HCEC 1CT (cell line): ENCODE results near the gene GADD45G.

ENCODE experiments used
- DNase-seq: peaks from one replicate; pipeline ENCODE4 v3.0.0-alpha.2; 2017

The GADD45G gene, protein sequence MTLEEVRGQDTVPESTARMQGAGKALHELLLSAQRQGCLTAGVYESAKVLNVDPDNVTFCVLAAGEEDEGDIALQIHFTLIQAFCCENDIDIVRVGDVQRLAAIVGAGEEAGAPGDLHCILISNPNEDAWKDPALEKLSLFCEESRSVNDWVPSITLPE

DNA sequence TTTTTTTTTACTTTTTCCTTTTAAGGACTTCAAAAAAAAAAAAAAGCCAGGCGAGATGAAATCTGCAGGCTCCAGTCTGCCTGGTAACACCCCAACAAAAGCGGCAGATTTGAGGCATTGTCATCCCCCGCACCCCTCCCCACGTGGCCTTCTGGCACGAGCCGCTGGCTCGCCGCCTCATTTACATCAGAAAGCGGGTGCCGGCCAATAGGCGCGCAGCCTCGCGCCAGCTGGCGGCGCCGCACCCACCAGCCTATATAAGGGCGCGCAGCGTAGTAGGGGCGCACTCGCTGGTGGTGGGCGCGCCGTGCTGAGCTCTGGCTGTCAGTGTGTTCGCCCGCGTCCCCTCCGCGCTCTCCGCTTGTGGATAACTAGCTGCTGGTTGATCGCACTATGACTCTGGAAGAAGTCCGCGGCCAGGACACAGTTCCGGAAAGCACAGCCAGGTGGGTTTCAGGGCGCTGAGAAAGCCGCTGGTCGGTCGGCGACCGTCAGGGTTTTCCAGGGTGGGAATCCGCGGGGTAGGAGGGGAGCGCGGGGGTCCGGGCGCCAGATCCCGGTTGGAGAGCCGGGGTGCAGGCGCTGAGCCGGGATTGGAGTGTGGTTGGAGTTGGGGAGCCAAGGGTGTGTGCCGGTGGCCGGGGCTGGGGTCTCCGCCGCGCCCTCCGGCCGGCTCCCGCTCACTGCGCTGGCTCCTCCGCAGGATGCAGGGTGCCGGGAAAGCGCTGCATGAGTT, at the start of gene GADD45G:
GADD45G (plus strand) TSS at position 284 of the 736 bp plus-strand sequence; CDS start at position 394, 110 bp downstream.
- DNase-seq: no peak

DNA sequence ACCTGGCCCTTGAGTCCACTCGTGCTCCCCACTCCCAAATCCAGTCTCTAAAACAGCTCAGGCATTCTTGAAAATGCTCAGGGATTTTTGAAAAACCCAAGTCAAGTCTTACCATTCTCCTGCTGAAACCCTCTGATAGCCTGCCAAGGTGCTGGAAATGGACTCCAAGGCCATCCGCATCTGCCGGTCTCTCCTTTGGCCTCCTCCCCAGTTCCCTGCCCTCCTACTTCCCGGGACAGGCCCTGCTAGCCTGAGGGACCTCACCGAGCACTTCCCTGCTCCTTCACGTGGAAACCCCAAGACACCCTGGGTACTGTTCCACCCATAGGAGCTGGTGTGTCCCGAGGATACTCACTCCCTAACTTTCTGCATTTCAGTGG, 49.8 kb upstream of the GADD45G start:
- DNase-seq: no peak

DNA sequence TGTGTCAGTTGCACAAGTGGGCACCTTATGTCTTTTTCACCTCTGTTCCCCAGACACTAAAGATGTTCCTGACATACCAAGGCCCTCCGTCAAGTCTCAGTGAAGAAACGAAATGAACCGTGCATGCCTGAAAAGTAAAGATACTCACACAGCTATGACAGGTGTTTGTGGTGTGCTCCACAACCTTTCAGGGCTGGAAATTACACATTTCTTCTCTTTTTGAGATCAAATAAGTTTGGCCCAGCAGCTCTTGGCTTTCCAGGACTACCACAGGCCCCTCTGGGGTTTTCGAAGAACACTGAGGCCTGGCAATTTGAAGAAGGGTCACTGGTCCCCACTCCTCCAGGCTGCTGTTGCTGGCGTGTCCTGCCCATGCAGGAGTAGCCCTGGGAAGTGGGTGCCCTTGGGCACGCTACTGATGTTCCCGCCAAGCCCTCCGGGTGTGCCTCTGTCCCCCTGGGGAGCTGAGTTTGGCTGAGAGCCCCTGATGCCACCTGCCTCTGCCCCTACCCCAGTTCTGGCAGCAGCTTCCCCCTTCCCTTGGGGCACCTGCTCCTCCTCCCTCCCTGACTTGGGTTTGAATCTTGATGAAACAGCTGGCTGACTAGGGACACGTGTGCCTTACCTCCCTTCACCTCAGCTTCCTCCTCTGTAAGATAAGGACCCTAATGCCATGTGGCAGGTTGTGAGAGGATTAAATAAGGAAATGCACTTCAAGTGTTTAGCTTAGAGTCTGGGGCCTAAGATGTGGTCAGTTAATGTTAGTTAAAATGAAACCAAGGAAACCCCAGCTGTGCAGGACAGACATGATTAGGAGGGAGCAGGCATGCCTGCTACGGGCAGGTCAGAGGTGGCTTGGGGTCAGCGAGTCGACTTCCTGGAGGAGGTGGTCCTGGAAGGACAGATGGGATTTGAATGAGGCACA, 49.1 kb upstream of the GADD45G start:
- DNase-seq: no peak

DNA sequence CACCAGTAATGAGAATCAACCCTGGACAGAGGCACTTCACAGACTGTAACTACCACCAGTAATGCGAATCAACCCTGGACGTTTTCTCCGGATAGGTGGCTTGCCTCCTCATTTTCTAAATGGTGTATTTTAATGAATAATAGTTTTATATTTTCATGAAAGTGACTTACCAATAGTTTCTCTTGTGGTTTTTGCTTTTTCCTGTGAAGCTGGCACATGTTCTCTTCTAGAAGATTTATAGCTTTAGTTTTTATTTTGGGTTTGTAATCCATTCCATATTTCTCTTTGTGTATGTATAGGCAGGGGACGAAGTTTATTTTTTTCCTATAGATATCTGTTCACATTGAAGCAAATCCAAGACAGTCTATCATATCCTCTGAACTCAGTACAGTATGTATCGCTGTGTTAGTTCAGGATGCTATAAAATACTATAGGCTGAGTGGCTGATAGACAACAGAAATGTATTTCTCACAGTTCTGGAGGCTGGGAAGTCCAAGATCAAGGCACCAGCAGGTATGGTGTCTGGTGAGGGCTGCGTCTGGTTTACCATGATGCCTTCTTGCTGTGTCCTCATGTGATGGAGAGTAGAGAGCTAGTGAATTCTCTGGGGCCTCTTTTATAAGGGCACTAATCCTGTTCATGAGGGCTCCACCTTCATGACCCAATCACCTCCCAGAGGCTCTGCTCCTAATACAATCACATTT, 46.5 kb upstream of the GADD45G start:
- DNase-seq: no peak

DNA sequence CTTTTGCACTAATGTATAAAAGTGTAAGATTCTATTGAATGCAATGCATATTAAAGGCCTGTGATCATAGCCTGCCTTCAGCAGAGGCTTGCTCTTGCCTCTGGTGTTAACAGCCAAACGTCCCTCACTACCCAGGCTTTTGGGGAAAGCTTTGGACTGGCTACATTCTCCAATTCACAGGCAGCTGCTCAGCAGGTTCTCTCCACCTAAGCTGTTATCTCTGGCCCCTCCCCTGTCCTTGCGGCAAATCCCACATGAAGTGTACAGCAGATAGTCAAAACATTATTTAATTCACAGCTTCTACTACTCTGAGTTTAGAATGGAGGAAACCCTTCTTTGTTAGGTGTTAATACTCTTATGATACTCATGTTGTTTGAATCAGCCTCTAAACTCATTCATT, 45.9 kb upstream of the GADD45G start:
- no peak for DNase-seq

DNA sequence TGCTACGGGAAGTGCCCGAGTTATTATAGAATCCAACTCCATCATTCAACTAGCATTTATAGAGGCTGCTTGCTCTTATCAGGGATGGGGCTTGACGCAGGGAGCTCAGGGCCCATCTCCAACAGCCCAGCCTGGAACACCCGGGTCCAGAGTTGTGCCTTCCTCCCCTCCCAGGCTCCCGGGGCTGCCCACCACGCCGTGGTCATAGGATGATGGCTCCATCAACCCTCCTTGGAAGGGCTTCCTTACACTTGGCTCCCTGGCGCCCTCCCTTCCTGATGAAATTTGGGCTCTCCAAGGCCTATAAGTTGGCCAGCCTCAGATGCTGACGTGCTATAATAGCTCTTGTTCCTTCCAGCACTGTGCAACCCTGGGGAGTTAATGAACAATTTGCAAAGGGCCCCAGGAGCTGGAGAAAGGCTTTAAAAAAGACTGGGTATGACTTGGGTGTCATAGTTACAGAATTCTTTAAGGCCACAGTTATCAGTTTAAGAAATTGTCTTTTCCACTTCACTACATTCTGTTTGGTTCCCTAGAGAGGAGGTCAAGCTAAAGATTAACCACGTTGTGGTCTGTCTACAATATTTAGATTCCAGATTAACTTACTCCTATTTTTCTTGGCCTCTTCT, 42.5 kb upstream of the GADD45G start:
- DNase-seq: no peak

DNA sequence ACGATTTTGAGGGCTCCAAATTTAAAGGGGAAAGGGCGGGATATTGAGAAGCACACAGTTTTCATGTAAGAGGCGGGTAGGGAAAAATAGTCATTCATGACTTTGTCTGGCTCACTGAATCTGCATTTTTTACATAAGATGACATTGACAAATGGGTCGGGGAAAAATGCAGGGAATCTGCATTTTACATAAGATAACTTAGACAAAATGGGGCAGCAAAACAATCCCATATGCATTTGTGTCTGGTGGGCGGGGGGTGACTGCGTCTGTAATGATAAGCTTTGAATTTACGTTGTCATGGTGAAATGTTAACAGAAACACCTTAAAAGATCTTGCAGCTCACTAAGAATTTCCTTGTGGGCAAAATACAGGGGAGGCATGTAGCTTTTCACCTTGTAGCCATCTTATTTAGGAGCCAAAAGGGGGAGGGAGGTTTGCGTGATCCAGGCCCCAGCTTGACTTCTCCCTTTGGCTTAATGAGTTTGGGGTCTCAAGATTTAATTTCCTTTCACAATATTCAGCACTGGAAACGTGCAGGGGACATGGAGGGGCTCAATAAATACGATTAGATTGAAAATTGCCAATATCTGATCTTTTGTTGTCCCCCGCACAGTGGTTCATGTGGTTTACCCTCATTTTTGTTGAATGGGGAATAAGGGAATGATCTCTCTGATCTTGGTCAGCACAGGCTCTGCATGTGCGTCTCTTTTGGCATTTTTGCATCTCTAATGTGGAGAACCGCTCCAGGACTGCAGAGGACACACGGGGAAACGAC, 41.1 kb upstream of the GADD45G start:
- no peak for DNase-seq

DNA sequence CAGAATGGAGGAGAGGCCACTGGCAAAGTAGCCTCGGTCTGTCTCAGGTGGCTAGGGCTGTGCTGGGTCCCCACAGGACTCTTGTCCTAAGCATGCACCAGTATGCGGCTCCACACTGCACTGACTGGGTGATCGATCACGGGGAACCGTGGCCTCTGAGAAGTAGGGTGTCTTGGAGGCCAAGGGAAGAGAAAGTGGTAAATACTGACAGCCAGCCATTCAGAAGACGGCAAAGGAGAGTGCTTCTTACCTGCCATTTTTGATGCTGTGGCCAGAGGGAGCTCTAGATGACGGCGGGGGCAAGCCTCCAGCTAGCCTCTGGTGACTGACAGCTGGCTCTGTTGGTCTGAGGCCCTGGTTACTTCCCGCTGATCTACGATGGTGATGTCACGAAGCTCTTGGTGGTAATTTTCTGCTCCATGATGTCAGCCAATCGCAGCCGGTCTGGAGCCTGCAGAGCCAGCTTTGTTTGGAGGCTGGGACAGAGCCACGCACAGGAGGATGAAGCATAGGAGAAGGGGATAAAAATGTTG, 40.4 kb upstream of the GADD45G start:
- DNase-seq: no peak

DNA sequence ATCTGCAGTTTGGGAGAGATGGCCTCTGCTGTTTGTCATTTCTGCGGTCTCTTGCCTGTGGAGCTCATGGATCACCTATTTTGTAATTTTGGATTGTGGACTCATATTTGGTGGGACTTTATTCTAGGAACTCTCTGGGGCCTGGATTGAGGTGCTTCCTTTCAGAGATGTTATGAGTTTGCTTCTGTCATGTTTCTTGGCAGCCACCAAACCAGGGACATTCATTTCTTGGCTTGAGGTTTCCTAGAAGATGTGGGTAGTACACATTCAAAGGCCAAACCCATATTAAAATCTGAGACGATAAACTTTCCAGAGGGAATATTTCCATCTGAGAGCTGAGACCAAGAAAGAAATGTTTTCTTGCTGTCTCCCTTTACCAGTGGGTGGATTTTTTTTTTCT, 37.2 kb upstream of the GADD45G start:
- DNase-seq: no peak

DNA sequence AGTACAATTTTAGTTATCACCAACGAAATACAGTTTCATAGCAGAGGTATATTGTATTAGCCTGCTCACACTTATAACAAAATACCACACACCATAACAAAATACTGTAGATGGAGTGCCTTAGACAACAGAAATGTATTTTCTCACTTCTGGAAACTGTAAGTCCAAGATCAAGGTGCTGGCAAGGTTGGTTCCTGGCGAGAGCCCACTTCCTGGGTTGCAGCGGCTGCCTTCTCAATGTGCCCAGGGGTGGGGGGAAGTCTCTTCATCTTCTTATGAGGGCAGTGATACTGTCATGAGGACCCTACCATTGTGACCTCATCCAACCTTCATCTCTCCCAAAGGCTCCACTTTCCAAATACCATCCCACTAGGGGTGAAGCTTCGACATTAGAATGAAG, 30.5 kb upstream of the GADD45G start:
- DNase-seq: no peak

DNA sequence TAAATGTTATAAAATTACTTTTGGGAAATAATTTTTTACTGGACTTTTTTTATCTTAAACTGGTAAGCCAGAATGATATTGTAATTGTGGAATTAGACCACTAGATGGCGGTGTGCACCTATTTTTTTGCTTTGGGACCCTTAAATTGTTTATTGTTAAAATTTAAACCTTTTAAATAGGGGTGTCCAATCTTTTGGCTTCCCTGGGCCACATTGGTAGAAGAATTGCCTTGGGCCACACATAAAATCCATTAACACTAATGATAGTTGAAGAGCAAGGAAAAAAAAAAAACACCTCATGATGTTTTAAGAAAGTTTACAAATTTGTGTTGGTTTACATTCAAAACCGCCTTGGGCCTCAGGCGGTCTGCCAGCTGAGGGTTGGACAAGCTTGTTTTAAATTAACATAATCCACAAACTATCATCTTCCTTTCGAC, 28.4 kb upstream of the GADD45G start:
- DNase-seq: peak; percentile 6

DNA sequence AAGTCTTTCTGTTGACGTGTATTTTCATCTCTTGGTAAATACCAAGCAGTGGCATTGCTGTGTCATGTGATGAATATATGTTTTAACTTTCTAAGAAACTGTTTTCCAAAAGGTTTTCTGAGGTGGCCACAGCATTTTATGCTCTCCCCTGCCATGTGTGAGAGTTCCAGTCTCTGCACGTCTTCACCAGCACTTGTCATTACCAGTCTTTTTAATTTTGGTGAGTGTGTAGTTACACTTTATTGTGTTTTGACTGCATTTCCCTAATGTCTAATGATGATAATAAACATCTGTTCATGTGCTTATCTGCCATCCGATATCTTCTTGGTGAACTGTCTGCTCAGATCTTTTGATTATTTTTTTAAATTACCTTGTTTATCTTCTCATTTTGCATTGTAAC, 27.4 kb upstream of the GADD45G start:
- no peak for DNase-seq

DNA sequence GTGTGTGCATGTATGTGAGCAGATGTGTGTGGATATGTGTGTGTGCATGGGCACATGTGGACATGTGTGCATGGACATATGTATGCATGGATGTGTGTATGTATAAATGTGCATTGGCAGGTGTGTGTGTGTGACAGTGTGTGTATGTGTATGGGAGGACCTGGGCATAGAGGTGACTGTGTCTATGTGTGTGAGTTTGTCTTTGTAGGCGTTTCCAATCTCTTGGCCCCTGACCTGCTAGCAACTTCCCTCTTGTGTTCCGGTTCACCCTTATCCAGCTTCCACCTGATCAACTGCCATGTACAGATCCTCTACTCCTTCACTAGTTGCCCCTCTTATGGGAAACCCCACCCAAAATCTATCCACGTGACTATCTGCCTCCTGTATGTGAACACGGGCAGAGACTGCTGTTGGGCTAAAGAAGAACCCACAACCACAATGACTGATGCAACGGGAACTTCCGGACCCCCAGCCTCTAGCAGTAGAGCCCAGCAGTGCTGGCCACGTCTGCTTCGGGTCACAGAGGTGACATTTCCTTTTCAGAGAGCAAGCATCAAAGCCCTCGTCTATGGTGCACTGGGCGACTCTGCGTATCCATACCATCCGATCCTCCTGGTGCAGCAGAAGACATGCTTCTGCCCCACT, 24.9 kb upstream of the GADD45G start:
- DNase-seq: no peak

DNA sequence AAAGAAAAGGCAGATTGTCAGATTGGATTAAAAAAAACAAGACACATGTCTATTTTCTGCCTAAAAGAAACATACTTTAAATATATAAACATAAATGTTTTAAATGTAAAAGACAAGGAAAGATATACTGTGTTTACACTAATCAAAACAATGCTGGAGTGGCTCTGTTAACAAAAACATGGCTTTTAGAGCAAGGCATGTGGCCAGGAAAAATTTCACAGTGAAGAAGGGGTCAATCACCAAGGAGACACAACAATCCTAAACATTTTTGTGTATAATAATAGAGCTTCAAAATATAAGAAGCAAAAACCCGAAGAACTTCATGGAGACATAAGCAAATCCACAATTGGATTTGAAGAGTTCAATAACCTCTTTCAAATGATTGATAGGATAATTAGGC, 18.5 kb upstream of the GADD45G start:
- no peak for DNase-seq

DNA sequence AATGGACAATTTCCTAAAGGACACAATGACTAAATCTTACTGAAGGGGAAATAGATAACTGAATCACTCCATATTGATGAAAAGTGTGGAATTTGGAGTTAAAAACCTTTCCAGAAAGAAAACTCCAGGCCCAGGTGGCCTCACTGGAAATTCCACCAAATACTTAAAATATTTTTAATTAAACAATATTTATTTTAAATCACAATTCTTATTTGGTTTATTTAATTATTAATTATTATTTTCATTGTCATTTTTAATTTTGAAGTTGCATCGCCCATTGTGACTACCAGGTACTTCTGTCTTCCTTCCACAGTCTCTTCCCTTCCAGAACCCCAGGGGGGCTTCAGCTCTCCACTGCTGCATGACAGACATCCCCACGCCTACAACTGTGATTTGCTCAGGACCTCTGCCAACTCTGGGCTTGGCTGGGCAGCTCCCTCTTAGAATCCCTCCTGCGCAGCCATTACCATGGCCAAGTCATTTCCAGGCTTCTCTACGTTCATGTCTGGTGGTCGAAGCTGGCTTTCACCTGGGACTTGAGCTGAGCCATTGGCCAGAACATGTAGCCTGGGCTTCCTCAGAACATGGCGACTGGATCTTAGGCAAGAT, 16.4 kb upstream of the GADD45G start:
- DNase-seq: no peak

DNA sequence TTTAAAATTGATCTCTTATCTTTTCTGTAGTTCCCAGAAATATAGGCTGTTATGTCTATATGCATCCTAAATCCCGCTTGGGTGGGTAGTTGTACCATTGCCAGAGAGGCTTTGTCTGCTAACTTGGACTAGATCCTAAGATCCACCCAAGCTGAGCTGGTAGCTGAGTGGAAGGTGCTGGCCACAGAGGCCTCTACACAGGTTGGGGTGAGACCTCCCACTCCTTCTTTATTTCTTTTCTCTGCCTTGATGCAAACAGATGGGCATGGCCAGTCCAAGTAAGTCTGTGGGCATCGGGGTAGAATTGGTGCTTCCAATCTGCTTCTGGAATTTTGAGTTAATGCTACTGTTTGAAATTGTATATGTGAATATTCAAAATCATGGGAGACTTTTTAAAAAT, 14.4 kb upstream of the GADD45G start:
- no peak for DNase-seq

DNA sequence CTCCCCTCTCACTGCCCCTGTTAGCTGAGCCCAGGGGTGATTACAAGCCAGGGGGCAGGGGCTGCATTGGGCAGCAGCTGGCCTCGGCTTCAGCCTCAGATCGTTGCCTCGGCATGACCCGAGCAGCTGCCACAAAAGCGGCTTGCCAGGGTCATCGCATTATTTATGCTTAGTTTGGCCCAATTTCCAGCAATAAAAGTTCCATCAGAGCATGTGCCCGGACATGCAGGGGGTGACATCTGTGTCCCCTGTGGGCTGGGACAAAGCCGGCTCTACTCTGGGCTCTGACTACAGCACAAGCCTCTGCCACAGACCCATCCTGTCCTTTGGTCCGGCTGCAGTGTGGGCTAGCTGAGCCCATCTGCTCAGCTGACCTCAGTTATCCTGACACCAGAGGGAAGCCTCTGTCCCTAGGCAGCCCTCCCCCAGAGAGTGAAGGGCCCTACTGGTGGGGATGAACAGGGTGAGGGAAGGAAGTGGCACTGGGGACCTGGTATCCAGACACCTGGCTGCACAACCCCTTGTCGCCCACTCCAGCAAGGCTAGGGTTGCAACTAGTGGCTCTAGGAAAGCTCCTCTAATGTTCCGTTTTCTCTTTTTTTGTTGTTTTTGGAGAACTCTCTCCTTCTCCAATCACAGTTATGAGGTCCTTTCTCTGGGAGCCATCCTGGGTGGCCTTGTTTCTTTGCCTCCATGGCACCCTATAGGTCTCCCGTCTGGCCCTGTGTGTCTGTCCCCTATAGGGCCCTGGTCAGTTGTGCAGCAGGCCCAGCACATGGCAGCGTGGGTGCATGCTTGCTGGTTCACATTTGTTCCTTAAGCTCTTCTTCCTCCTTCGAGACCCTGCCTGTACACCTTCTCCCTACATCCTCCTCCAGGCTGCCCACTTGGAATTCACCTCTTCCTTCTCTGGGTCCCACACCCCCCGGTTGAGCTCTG, 13.3 kb upstream of the GADD45G start:
- no peak for DNase-seq

DNA sequence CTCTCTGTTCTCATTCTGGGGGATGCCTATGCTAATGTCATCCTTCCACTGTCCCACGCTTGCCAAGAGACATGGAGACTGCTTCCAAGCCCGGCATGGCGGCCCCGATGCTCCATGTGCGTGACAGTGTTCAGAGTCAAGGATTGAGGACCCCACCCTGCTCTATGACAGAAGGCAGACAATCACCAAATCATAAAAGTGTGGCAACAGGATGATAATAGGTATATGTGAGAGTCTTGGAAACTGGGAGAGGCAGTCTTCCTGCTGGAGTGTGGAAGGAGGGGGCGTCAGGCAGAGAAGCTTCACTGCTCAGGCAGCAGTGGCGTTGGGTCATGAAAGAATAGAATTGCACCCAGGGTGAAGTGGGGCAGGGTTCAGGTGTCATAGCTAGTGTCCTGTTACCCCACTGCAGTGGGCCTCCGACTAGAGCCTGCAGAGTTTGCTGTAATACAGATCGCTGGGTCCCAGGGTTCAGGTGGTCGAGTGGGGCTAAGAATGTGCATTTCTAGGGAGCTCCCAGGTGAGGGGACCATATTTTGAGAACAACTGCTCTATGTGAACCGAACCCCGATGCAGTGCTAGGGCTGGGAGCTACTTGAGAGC, 12.5 kb upstream of the GADD45G start:
- DNase-seq: no peak
